SJCRH30 (cell line): Measurements from ENCODE around the gene SYTL5. TPM values are rescaled to one million over a fixed set of nuclear protein-coding genes. Genes with fewer than 3 reads are reported as not detected.
A peak's percentile ranks its signal among the peaks of the same experiment; 100 is the strongest.

Experiments used
- DNase-seq, 2 experiments: peaks; one replicate each; pipeline ENCODE4 v3.0.0-alpha.2; 2015 to 2020
- H3K27ac ChIP-seq: fragments of 250-450 bp; sonication (Bioruptor Pico); 2 replicates; pipeline ENCODE4 v1.5.1; 2020; ENCODE audit warnings: mild to moderate bottlenecking, moderate library complexity
- H3K27me3 ChIP-seq: fragments of 250-450 bp; sonication (Bioruptor Pico); 2 replicates; pipeline ENCODE4 v1.5.1; 2020; ENCODE audit warnings: mild to moderate bottlenecking, moderate library complexity
- H3K36me3 ChIP-seq: fragments of 250-450 bp; sonication (Bioruptor Pico); 2 replicates; pipeline ENCODE4 v1.5.1; 2020; ENCODE audit warnings: mild to moderate bottlenecking, moderate library complexity
- H3K4me1 ChIP-seq: fragments of 250-450 bp; sonication (Bioruptor Pico); 2 replicates; pipeline ENCODE4 v1.5.1; 2020; ENCODE audit warnings: mild to moderate bottlenecking, moderate library complexity
- H3K4me3 ChIP-seq: fragments of 250-450 bp; sonication (Bioruptor Pico); 2 replicates; pipeline ENCODE4 v1.5.1; 2020; ENCODE audit warnings: mild to moderate bottlenecking, moderate library complexity
- H3K9me3 ChIP-seq: fragments of 250-450 bp; sonication (Bioruptor Pico); replicated peaks from 2 replicates; pipeline ENCODE4 v1.5.1; 2020; ENCODE audit warnings: mild to moderate bottlenecking, moderate library complexity
- total RNA-seq: library from RNA; depleted of rRNA; stranded (reverse); fragments of >200 nt; shearing (Covaris generic); gene quantifications from 2 replicates; pipeline ENCODE4 v1.2.3, GENCODE V29; 2014

SYTL5 gene
- total RNA-seq, 1 experiment from 2014 or later, result 0.28 TPM

DNA sequence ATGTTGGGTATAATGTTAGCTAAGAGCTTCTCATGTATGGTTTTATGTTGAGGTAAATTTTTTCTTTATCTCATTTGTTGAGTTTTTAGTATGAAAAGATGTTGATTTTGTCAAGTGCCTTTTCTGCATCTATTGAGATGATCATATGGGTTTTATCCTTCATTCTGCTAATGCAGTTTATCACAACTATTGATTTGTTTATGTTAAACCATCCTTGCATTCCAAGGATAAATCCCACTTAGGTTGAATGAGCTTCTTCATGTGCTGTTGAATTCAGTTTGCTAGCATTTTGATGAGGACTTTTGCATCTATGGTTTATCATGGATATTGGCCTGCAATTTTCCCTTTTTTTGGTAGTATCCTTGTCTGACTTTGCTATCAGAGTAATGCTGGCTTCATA is 93.3 kb downstream of the SYTL5 start:
- Histone ChIP-seq H3K27me3 (no peaks in the 10 kb centered on the region), H3K9me3 (no peaks in the 10 kb centered on the region), H3K4me3 (no peak overlapping the region), H3K27ac (no peak overlapping the region), H3K36me3 (no peaks in the 10 kb centered on the region), H3K4me1 (no peaks in the 10 kb centered on the region)
- DNase-seq, result no peak

- Histone ChIP-seq H3K4me1 (no peaks in the 10 kb centered on the region), H3K27me3 (no peaks in the 10 kb centered on the region), H3K9me3 (no peaks in the 10 kb centered on the region), H3K4me3 (no peak overlapping the region), H3K27ac (no peak overlapping the region), H3K36me3 (no peaks in the 10 kb centered on the region)
- no peak for DNase-seq
Measured at GRCh38 chrX:38102240-38102639, 95.9 kb downstream of the SYTL5 start.

DNA sequence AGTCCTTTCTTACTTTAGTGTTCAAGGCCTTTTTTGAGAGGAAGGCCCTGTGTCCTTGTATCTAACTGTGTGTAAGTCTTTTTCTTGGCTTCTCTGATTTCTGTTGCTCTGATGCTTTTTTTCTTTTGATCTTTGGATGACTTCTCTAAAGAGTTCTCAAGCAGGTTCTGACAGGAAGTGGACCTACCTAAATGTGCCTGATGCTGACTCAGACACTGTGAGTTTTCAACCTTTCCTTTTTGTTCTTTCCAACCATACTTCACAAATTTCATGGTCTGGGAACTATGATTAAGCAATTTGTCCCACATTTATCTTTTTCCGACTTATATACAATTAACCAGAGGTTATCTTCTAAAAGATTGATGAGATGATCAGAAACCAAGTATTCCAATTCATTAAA is 96.5 kb downstream of the SYTL5 start:
- no peak overlapping the region for H3K27ac ChIP-seq
- no peaks in the 10 kb centered on the region for H3K27me3 ChIP-seq
- no peaks in the 10 kb centered on the region for H3K4me1 ChIP-seq
- H3K9me3 ChIP-seq, result no peaks in the 10 kb centered on the region
- H3K4me3 ChIP-seq, result no peak overlapping the region
- no peaks in the 10 kb centered on the region for H3K36me3 ChIP-seq
- DNase-seq, result no peak

DNA sequence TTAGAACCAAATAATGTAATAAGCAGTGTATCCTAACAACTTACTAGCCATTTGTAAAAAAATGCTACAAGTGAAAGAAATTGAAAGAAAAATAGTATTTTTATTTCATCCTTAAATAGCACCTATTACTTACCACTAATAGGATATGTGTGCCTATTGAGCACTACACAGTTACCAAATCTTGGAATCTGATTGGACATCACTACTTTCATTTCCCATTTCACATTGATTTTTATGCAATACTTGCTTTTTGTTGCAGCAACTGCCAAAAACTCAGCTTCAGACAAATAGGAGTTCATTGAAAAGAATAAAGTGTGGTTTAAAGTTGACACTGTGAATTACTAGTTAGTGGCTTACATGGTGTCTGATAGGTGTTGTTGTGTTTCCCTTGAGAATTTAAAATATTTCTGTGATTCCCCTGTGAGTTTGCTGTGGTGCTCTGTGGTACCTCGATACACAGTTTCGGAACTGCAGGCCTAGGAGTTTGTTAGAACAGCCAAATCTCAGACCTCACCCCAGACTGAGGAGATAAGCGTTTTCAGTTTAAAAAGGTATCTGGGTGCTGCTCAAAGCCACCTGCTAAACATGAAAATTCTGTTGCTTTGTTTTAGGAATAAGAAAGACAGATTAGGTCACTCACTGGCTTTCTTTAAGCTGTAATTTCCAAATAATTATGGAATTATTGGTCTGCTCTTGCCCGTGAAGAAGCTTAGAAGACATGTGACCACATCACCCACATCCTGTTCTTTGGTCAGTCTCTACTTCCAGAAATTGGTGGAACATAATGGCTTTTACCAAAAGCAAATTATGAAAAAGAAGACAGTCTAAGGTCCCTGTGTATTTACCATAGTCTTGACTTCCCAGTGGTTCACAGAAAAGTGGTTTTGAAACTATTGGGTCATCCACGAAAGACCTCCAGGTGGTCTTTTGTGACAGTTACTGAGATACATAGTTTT is 97.8 kb downstream of the SYTL5 start:
- no peaks in the 10 kb centered on the region for H3K9me3 ChIP-seq
- DNase-seq, result no peak
- H3K27me3 ChIP-seq, result no peaks in the 10 kb centered on the region
- H3K27ac ChIP-seq, result no peak overlapping the region
- no peaks in the 10 kb centered on the region for H3K4me1 ChIP-seq
- no peak overlapping the region for H3K4me3 ChIP-seq
- no peaks in the 10 kb centered on the region for H3K36me3 ChIP-seq

DNA sequence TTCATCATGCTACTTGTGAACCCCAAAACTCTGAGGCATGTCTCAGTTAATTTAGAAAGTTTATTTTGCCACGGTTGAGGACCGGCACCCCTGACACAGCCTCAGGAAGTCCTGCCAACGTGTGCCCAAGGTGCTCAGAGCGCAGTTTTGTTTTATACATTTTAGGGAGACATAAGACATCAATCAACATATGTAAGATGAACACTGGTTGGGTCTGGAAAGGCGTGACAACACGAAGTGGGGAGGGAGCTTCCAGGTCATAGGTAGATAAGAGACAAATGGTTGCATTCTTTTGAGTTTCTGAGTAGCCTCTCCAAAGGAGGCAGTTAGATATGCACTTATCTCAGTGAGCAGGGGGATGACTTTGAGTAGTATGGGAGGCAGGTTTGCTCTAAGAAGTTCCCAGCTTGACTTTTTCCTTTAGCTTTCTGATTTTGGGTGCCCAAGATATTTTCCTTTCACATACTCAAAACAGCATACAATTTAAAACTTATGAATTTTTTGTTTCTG is 98.9 kb downstream of the SYTL5 start:
- no peaks in the 10 kb centered on the region for H3K27me3 ChIP-seq
- no peak for DNase-seq
- H3K9me3 ChIP-seq, result no peaks in the 10 kb centered on the region
- H3K4me1 ChIP-seq, result no peaks in the 10 kb centered on the region
- H3K27ac ChIP-seq, result no peak overlapping the region
- H3K4me3 ChIP-seq, result no peak overlapping the region
- H3K36me3 ChIP-seq, result no peaks in the 10 kb centered on the region

- Histone ChIP-seq H3K27ac (no peak overlapping the region), H3K27me3 (no peaks in the 10 kb centered on the region), H3K36me3 (no peaks in the 10 kb centered on the region), H3K4me3 (no peak overlapping the region), H3K9me3 (no peaks in the 10 kb centered on the region), H3K4me1 (no peaks in the 10 kb centered on the region)
- DNase-seq, result no peak
Measured at GRCh38 chrX:38106991-38107655, 100.8 kb downstream of the SYTL5 start.

GRCh38 chrX:38108364-38108763 is 102.0 kb downstream of the SYTL5 start:
- H3K36me3 ChIP-seq, result no peaks in the 10 kb centered on the region
- no peak overlapping the region for H3K4me3 ChIP-seq
- H3K9me3 ChIP-seq, result no peaks in the 10 kb centered on the region
- no peak overlapping the region for H3K27ac ChIP-seq
- no peaks in the 10 kb centered on the region for H3K27me3 ChIP-seq
- DNase-seq, result no peak
- H3K4me1 ChIP-seq, result no peaks in the 10 kb centered on the region

DNA sequence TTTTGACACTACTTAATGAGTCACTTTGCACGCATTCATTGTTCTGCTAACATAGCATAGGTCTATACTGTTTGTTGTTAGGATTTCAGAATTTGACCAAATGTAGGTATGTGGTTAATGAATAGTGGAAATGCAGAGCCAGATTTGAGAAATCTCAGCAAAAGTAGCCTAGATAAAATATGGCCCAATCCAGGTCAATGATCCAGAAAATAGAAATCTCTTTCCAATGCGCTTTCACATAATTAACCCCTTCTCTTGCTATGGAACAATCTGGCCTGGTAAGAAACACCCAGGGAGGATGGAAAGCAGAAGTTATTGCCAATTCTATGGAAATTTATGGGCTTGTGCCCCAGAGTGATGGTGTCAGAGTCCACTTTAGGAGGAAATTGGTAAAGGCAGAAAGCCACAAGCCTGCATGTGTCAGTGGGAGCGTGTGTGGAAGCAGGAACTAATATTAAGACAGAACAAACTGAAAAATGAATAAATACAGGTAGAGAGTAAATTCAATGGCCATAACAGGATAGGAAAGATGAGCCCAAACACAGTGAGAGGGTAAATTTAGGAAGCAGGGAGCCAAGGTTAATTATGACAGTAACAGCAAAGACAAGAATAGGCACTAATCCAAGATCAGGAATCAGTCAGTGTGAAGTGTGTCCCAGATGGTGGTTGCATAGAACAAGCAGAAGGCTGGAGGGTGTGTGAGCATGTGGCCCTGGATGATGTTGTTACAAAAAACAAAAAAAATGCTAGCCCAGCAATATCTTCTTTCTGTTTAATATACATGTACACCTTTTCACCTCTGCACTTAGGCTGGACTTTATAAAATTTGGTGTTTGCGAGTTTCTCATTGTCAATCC is 102.9 kb downstream of the SYTL5 start:
- H3K27me3 ChIP-seq, result no peaks in the 10 kb centered on the region
- H3K9me3 ChIP-seq, result no peaks in the 10 kb centered on the region
- no peaks in the 10 kb centered on the region for H3K36me3 ChIP-seq
- H3K4me3 ChIP-seq, result no peak overlapping the region
- no peaks in the 10 kb centered on the region for H3K4me1 ChIP-seq
- no peak overlapping the region for H3K27ac ChIP-seq
- DNase-seq, result no peak

DNA sequence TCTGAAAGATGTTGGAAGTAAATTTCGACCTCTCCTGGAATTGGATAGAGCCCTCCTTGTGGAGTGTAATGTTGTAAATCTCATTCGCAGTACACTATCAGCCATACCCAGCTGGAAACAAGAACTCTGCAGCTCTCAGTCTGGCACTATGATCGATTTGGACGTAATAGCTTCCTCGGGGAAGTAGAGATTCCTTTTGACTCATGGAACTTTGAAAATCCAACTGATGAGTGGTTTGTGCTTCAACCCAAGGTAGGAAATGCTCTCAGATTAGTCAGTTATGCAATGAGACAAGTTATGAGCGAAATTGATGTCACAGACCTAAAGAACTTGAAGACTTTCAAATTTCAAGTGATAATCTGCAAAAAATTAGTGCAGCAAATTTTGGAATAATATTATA is 103.9 kb downstream of the SYTL5 start:
- no peak overlapping the region for H3K27ac ChIP-seq
- H3K4me1 ChIP-seq, result no peaks in the 10 kb centered on the region
- H3K27me3 ChIP-seq, result no peaks in the 10 kb centered on the region
- no peaks in the 10 kb centered on the region for H3K9me3 ChIP-seq
- no peak for DNase-seq
- H3K36me3 ChIP-seq, result no peaks in the 10 kb centered on the region
- H3K4me3 ChIP-seq, result no peak overlapping the region

DNA sequence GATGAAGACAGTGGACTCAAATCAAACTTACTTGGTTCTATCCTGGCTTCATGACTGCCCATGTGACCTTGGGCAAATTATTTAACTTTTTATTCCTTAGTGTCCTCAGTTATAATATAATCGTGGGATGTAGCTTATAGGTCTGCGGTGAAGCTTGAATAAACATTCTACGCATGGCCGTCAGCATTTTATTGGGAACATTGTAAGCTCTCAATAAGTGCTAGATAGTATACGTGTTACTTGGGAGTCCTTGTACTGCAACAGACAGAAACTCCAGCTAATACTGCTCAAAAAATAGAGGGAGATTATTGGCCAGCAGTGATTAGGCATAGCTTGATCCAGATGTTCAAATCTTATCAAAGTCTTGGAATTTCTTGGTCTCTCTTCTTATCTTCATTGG is 104.8 kb downstream of the SYTL5 start:
- no peak for DNase-seq
- no peak overlapping the region for H3K4me3 ChIP-seq
- no peaks in the 10 kb centered on the region for H3K9me3 ChIP-seq
- no peaks in the 10 kb centered on the region for H3K27me3 ChIP-seq
- no peaks in the 10 kb centered on the region for H3K36me3 ChIP-seq
- H3K27ac ChIP-seq, result no peak overlapping the region
- no peaks in the 10 kb centered on the region for H3K4me1 ChIP-seq

- Histone ChIP-seq H3K4me3 (no peak overlapping the region), H3K27me3 (no peaks in the 10 kb centered on the region), H3K9me3 (no peaks in the 10 kb centered on the region), H3K4me1 (no peaks in the 10 kb centered on the region), H3K27ac (no peak overlapping the region), H3K36me3 (no peaks in the 10 kb centered on the region)
- DNase-seq, result no peak
Measured at GRCh38 chrX:38112566-38112965, 106.2 kb downstream of the SYTL5 start.

DNA sequence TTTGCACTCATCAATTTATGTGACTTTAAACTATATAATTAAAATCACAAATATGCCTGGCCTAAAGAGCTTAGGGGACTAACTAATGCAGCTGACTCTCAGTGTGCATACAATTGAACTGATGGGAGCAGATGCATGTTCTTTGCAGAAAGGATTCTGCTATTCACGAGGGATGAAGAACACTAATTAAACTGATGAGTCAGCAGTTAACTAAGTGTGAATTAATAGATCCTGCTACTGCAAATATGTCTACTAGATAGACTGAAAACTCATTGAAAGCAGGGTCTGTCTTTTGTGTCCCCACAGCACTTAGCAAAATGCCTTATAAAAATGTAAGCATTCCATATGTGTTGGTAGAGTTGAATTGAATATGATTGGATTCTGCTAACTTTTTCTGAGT is 110.4 kb downstream of the SYTL5 start:
- no peaks in the 10 kb centered on the region for H3K27me3 ChIP-seq
- no peak overlapping the region for H3K27ac ChIP-seq
- H3K4me3 ChIP-seq, result no peak overlapping the region
- H3K4me1 ChIP-seq, result no peaks in the 10 kb centered on the region
- H3K36me3 ChIP-seq, result no peaks in the 10 kb centered on the region
- no peaks in the 10 kb centered on the region for H3K9me3 ChIP-seq
- DNase-seq, result peak; percentile 1 to 9

DNA sequence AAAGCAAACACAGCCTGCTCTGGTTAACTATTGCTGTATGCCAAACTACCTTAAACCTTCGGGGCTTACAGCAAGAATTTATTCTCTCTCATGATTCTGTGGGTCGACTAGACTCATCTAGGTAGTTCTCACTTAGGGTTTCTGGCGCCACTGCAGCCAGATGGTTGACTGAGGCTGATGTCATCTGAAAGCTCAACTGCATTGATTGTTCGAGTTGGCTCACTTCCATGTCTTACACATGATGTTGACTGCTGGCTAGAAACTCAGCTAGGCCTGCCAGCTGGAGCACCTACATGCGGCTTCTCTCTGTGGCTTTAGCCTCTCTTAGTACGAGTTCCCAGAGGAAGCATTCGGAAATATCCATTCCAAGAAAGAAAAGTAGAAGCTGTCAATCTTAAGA is 111.1 kb downstream of the SYTL5 start:
- DNase-seq, result peak; percentile 6 to 29
- Histone ChIP-seq H3K27ac (no peak overlapping the region), H3K27me3 (no peaks in the 10 kb centered on the region), H3K4me1 (no peaks in the 10 kb centered on the region), H3K4me3 (no peak overlapping the region), H3K9me3 (no peaks in the 10 kb centered on the region), H3K36me3 (no peaks in the 10 kb centered on the region)

DNA sequence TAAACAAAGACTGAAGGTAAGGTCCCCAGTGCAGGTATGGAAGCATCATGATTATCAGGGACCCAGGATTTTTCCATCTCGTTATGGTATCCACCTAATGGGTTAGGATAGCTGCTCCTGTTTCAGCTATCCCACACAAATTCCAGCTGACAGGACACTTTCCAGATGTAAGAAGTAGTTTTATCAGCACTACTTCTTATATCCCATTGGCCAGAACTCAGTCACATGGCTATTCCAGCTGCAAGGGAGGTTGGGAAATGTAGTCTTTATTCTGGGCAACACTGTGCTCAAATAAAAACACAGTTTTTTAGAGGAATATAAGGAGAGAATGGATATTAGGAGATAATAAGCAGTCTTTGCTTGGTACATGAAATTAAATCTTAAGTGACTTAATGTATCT is 117.6 kb downstream of the SYTL5 start:
- no peaks in the 10 kb centered on the region for H3K36me3 ChIP-seq
- H3K27me3 ChIP-seq, result no peaks in the 10 kb centered on the region
- no peaks in the 10 kb centered on the region for H3K9me3 ChIP-seq
- no peak overlapping the region for H3K27ac ChIP-seq
- no peak overlapping the region for H3K4me3 ChIP-seq
- H3K4me1 ChIP-seq, result no peaks in the 10 kb centered on the region
- DNase-seq, result no peak

DNA sequence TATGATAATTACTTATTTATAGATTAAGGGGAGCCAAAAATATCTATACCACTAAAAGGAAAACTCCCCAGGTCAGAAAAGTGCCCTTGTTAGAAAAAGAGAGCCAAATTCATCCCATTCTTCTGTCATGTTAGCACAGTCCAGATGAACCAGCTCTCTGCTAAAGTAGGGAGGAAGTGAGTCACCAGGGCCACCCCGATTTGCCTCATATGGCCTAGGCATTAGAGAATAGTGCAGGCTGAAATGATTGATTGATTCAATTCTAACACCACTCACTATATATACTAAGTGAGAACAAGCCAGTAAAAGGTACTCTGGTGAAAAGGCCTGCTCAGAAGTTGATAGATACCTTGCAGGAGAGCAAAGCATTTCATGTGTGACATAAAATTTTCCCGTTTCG is 119.8 kb downstream of the SYTL5 start:
- Histone ChIP-seq H3K27me3 (no peaks in the 10 kb centered on the region), H3K36me3 (no peaks in the 10 kb centered on the region), H3K4me1 (no peaks in the 10 kb centered on the region), H3K9me3 (no peaks in the 10 kb centered on the region), H3K4me3 (no peak overlapping the region), H3K27ac (no peak overlapping the region)
- no peak for DNase-seq
